ENCODE results near the gene MLC1.

Gene MLC1

GRCh38 chr22:50016988-50017700 lies 68.1 kb downstream of the MLC1 start:
- peak; percentile 55 to 62 for DNase-seq (ENCODE audit: low read depth in 1 of 2, low spot score in 1 of 2)

GRCh38 chr22:50016308-50016987 lies 68.8 kb downstream of the MLC1 start:
- DNase-seq (ENCODE audit: low read depth in 1 of 2, low spot score in 1 of 2) = no peak

DNA sequence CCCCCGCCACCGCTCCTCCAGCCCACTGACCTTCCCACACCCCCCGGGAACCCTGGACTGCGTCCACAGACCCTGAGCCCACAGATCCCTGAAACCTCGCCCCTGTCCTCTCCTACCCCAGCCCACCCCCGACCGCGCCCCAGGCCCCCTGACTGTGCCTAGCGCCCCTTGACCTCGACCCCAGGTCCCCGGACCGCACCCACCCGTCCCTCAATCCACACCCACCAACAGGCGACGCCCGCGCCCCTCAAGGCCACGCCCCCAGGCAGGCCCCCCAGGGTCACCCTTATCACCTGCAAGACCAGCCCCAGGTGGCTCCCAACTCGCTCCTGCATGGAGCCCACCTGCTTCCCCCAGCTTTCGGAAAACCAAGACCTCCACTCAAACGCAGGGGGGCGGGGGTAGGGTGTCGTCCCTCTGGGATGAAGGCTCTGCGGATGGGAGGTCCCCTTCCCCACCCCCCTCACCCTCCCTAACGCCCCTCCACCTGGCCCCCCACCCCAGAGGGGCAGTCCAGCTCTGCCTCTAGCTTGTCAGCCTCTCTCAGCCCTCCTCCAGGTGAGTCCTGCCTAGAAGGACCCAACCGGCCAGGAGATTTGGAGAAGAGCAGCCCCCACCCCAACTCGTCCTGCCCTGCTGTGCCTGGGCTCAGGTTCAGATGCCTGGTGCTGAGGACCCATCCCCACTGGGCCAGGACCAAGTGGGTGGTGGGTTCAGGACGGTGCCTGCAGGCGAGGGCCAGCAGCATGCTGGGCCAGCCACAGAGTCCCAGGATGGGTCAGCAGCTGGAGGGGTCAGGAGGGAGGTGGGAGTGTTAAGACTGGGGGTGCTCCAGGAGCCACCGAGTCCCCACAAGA lies 69.5 kb downstream of the MLC1 start:
- no peak for DNase-seq (ENCODE audit: low read depth in 1 of 2, low spot score in 1 of 2)

DNA sequence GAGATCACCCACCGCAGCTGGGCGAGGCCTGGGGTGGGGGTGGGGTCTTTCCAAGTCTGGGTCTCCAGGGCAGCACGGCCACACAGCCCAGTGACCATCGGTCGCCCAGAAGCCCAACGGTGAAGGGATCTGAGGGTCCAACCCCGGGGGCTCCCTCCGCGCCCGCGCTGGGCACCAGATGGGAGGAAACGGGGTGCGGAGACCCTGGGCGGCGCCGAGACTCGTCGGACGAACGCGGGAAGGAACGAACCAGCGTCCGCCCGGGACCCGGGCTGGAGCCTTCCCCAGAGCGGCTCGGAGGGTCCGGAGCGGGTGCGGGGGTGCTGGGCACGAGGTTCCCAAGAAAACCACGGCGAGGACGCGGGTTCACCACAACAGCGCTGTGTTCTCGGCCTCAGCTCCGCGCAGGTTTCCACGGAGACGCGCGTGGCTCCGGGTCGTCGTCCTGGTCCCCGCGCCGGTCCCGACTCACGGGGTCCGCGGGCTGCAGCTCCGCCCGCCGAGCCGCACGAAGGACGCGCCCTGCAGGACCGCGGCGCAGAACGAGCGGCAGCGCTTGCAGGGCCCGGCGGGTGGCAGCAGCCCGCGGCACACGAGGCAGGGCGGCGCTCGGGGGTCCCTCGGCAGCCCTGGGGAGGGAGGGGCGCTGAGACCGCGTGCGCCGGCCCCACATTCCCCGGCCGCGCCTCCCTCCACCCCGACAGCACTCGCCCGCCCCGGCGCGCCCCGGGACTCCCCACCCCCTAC lies 70.4 kb downstream of the MLC1 start:
- no peak for DNase-seq (ENCODE audit: low read depth in 1 of 2, low spot score in 1 of 2)

DNA sequence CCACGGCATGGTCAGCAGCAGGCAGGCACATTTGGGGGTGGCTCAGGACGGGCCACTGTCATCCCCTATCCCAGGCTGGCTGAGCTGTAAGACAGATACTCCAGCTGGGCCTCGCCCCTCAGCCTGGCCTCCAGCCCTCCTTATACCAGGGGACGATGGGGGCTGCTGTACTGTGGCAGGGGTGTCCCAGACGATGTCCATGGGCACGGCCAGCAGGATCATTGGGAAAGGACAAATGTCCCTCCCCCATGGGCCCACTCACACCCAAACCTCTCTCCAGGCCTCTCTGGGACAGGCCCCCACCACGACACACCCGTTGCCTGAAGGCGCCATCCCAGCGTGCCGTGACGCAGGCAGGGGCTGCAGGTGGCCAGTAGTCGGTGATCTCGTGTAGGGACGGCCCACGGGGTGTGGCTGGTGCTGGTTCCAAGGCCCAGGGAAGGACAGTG lies 71.1 kb downstream of the MLC1 start:
- DNase-seq (ENCODE audit: low read depth in 1 of 2, low spot score in 1 of 2) = no peak

- DNase-seq (ENCODE audit: low read depth in 1 of 2, low spot score in 1 of 2) = no peak
These were observed 72.7 kb downstream of the MLC1 start, which contains the start of gene IL17REL for GRCh38 chr22:50012211-50013181. TSS of gene IL17REL (minus strand) at chr22:50012765. CDS start at chr22:50012646, 119 bp downstream.

DNA sequence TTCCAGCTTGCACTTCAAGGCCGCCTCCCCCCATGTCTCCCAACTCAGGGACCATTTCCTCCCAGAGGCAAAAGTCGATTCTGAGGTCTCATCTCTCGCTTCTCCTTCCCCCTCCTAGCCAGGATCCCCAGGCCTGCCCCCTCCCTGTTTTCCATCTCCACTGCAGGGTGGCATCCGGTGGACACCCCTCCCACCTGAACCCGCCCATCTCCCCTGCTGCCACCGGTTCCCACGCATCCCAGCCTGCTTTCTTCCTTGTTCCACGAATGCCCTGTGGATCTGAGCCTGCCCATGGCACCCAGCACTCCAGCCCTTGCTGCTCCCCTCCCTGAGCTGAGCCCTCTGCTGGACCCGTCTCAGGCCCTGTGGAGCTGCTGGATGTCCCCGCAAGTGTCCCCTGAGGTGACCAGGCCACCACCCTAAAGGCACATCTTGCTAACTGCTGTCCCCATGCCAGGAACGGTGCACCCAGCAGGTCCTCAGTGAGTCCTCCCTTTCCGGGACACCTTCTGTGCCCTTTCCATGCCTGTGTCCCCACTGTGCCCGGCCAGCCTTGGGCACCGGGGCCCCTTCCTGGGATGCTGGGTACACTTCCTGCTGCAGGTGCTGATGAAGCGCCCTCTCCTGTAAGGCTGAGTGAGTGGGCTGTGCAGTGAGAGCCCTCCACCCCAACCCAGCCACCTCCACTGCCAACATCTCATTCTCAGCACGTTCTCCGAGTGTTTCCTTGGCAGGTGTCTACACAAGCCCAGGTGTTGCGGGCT lies 73.6 kb downstream of the MLC1 start:
- no peak for DNase-seq (ENCODE audit: low read depth in 1 of 2, low spot score in 1 of 2)

- no peak for DNase-seq (ENCODE audit: low read depth in 1 of 2, low spot score in 1 of 2)
These were observed 74.4 kb downstream of the MLC1 start for GRCh38 chr22:50010676-50011446.

GRCh38 chr22:50009765-50010675 lies 75.2 kb downstream of the MLC1 start:
- no peak for DNase-seq (ENCODE audit: low read depth in 1 of 2, low spot score in 1 of 2)

Data from activated CD4-positive, alpha-beta T cell treated with anti-CD3 and anti-CD28 coated beads, Interleukin-2, amount 50 U/mL, for 24 hours (primary cell).